Lung (tissue), 12 donors: Measurements from ENCODE around the gene FBXO9. TPM values are rescaled to one million over a fixed set of nuclear protein-coding genes. Genes with fewer than 3 reads are reported as not detected.
A peak's percentile ranks its signal among the peaks of the same experiment; 100 is the strongest.

Experiments
- ATAC-seq: fragments of 200-7000 bp; cut with Tn5 transposase; one replicate; pipeline ENCODE4 v1.9.1; 2020; ENCODE audit warnings: moderate number of reproducible peaks; ENCODE audit not compliant: insufficient read depth, low FRiP score
- DNase-seq, 3 donors: peaks; one replicate each; pipeline ENCODE4 v3.0.0-alpha.2; 2013 to 2017
- H3K27ac ChIP-seq, 2 donors: one replicate each; pipeline ENCODE4 v1.5.1; 2013; ENCODE audit warnings: mild to moderate bottlenecking in 2 of 2, moderate library complexity in 2 of 2, control low read depth in 1 of 2, inconsistent platforms in 1 of 2, low read depth in 1 of 2, low read length in 1 of 2
- H3K27me3 ChIP-seq, 3 donors: one replicate each; pipeline ENCODE4 v1.5.1; 2013; ENCODE audit warnings: low read length in 2 of 3; ENCODE audit not compliant: control insufficient read depth in 3 of 3, insufficient read depth in 3 of 3
- H3K36me3 ChIP-seq, 4 donors: one replicate each; pipeline ENCODE4 v1.5.1; 2013; ENCODE audit warnings: low read length in 4 of 4, mild to moderate bottlenecking in 1 of 4, moderate library complexity in 1 of 4; ENCODE audit not compliant: control insufficient read depth in 4 of 4, insufficient read depth in 4 of 4
- H3K4me1 ChIP-seq, 5 donors: one replicate each; pipeline ENCODE4 v1.5.1; 2013; ENCODE audit warnings: low read length in 5 of 5, mild to moderate bottlenecking in 2 of 5, moderate library complexity in 1 of 5; ENCODE audit not compliant: control insufficient read depth in 5 of 5, insufficient read depth in 5 of 5
- H3K4me3 ChIP-seq: one replicate; pipeline ENCODE4 v1.5.1; 2013; ENCODE audit warnings: mild to moderate bottlenecking, control low read depth, moderate library complexity
- H3K9ac ChIP-seq, 2 donors: one replicate each; pipeline ENCODE4 v1.5.1; 2013; ENCODE audit warnings: low read length in 2 of 2, control low read depth in 1 of 2; ENCODE audit not compliant: insufficient read depth in 1 of 2
- H3K9me3 ChIP-seq, 4 donors: one replicate each; pipeline ENCODE4 v1.5.1; 2013; ENCODE audit warnings: low read length in 3 of 4, mild to moderate bottlenecking in 1 of 4, moderate library complexity in 1 of 4; ENCODE audit not compliant: control insufficient read depth in 4 of 4, insufficient read depth in 3 of 4
- CTCF ChIP-seq: IDR thresholded peaks from 2 replicates; pipeline ENCODE4 v1.5.1; 2012; ENCODE audit warnings: mild to moderate bottlenecking; ENCODE audit errors: control extremely low read depth, extremely low read depth
- WGBS, 2 donors: extraction: QIAGEN DNeasy Blood & Tissue Kit; methylation state at CpG; one replicate each; pipeline ENCODE4 v1.1.7; 2013; 5-methylcytosine and 5-hydroxymethylcytosine counted together
- polyA plus RNA-seq, 2 donors: library from polyadenylated mRNA; stranded (reverse); fragments of 200-250 nt; gene quantifications; one replicate each; pipeline ENCODE4 v1.2.1, GENCODE V29; 2013
- total RNA-seq, 2 donors: library from RNA; depleted of rRNA in 1 of 2; stranded (reverse); fragments of >200 nt in 1 of 2; gene quantifications; one replicate each; pipeline ENCODE4 v1.2.1, GENCODE V29; 2014 to 2021
- donor health status: control.
- donor health status: control.
- donor health status: Bipolar disorder and iron deficiency.
- donor health status: healthy.
- donor health status: DM: yes; HTN: yes; CAD: no.

The FBXO9 gene
- total and polyA plus RNA-seq, 4 donors = 26.0 to 117 (median 70.7) TPM

DNA sequence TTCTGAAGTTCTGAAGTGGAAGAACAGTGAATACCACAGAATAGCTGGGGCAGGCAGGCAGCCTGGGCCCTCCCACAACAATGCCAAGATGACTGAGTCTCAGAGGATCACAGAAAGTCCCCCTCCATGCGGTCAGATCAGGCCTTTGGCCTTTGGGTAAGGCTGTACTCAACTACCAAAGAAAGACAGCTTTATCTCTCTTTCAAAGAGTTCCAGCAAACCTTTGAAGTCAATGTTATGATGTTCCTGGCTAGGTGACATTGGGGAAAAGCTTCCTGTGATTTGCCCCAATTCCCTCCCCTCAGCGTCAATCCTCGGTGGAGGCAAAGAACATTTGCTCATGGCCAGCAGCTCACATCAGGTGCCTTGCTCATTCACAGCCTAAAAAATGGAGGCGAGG, 10.7 kb upstream of the FBXO9 start:
- no peak overlapping the region for H3K4me3 ChIP-seq
- TF ChIP-seq CTCF = no peak
- DNase-seq = no peak
- H3K27ac ChIP-seq = no peak overlapping the region
- H3K4me1 ChIP-seq = peaks cover 5 to 23% (median 21%) of the 10 kb centered on the region in 5 donors
- 94% methylated on average over 4 of the region's 4 CpGs for WGBS, 2 donors
- no peak for ATAC-seq
- H3K36me3 ChIP-seq = peaks cover 0 to 9% (median 4%) of the 10 kb centered on the region in 4 donors
- no peaks in the 10 kb centered on the region for H3K9me3 ChIP-seq
- H3K27me3 ChIP-seq = no peaks in the 10 kb centered on the region
- H3K9ac ChIP-seq = no peak overlapping the region

GRCh38 chr6:53055873-53056272, 9.3 kb upstream of the FBXO9 start:
- TF ChIP-seq CTCF = no peak
- ATAC-seq = no peak
- Histone ChIP-seq H3K27ac (peak overlapping the region in 1 of 2 donors; percentile 0), H3K36me3 (peaks cover 0 to 9% (median 4%) of the 10 kb centered on the region in 4 donors), H3K4me1 (peaks cover 6 to 32% (median 21%) of the 10 kb centered on the region in 5 donors), H3K9ac (no peak overlapping the region), H3K27me3 (no peaks in the 10 kb centered on the region), H3K9me3 (no peaks in the 10 kb centered on the region), H3K4me3 (no peak overlapping the region)
- no peak for DNase-seq
- 53 to 76% methylated on average over 5 of the region's 5 CpGs for WGBS, 2 donors

- Histone ChIP-seq H3K4me1 (peaks cover 6 to 32% (median 21%) of the 10 kb centered on the region in 5 donors), H3K4me3 (no peak overlapping the region), H3K27me3 (no peaks in the 10 kb centered on the region), H3K9me3 (no peaks in the 10 kb centered on the region), H3K27ac (no peak overlapping the region), H3K36me3 (peaks cover 0 to 8% (median 4%) of the 10 kb centered on the region in 4 donors), H3K9ac (no peak overlapping the region)
- no peak for TF ChIP-seq CTCF
- DNase-seq (peak in 1 of 3 donors; percentile 15), ATAC-seq (no peak)
- 40 to 55% methylated on average over 3 of the region's 3 CpGs for WGBS, 2 donors
Measured at GRCh38 chr6:53056273-53056672, 8.9 kb upstream of the FBXO9 start.
